ENCODE results near the gene XPNPEP1.

DNA sequence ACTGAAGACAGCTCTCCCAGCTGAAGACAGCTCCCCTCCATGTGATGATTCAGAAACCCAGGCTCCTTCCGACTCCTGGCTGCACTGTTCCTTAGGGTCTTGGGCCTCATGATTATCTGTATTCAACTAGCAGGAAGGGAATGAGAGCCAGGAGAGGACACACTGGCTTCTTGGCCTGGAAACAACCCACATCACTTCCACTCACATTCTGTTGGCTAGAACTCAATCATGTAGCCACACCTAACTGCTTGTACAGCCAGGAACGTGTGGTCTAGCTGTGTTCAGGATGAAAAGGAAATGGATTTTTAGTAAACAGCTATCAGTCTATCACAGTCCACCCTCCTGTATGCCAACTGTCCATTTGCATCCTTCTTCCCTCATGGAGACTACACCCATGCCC, 30.5 kb upstream of the XPNPEP1 start:
- TF ChIP-seq GATA3 (IDR thresholded peaks at IDR 0.05; ENCODE audit: low read depth, low read length) (no peak), GATA2 (IDR thresholded peaks at IDR 0.05; ENCODE audit: low read depth, low read length) (no peak)
